GM12878 (cell line): ENCODE data around the gene CCL4. TPM values are rescaled to one million over a fixed set of nuclear protein-coding genes. Genes with fewer than 3 reads are reported as not detected.

ENCODE experiments used
- ATAC-seq: fragments of 200-7000 bp; cut with Tn5 transposase; 3 replicates; pipeline ENCODE4 v1.9.1; 2020; ENCODE audit warnings: mild to moderate bottlenecking, moderate library complexity
- BruUV-seq: library from RNA; stranded (reverse); fragments of 400-500 nt; replicated peaks from 2 replicates; lab custom pipeline; 2021; lab: Mats Ljungman, UMichigan
- CTCF ChIA-PET: fragments of 300-600 bp; sonication (Branson Sonifier 250); formaldehyde crosslinking; extraction: SDS; loops from one replicate; lab custom pipeline; 2021; ENCODE audit warnings: inconsistent platforms; lab: Yijun Ruan, JAX
- POLR2A ChIA-PET: fragments of 350-600 bp; formaldehyde crosslinking; extraction: SDS; loops from one replicate; lab custom pipeline; 2021; ENCODE audit warnings: inconsistent platforms; lab: Charles Lee
- RAD21 ChIA-PET: fragments of 300-600 bp; sonication (Branson Sonifier 250); formaldehyde crosslinking; loops from one replicate; lab custom pipeline; 2023; ENCODE audit warnings: antibody characterized with exemption; ENCODE audit not compliant: unreplicated experiment; lab: Charles Lee
- SMC1A ChIA-PET: fragments of 300-600 bp; sonication (Branson Sonifier 250); formaldehyde crosslinking; loops from one replicate; lab custom pipeline; 2023; ENCODE audit not compliant: unreplicated experiment, uncharacterized antibody; lab: Charles Lee
- DNase-seq: peaks from one replicate; pipeline ENCODE4 v3.0.0-alpha.2; 2011; ENCODE audit warnings: low read depth, low spot score
- FAIRE-seq: peaks from 3 replicates; lab custom pipeline; 2011; peaks lifted over from hg19 to GRCh38; lab: Jason Lieb, UNC
- H2AFZ ChIP-seq: 2 replicates; pipeline ENCODE4 v1.6.0; 2011; ENCODE audit warnings: low read depth, low read length, control low read depth; ENCODE audit not compliant: control insufficient read depth
- H3K27ac ChIP-seq: 2 replicates; pipeline ENCODE4 v1.5.1; 2011; ENCODE audit warnings: control low read depth; ENCODE audit not compliant: control insufficient read depth, insufficient read depth
- H3K27me3 ChIP-seq, 2 experiments: replicated peaks in 1 of 2; 2 replicates each; pipeline versions ENCODE4 v1.6.0 to v1.6.1; 2011; ENCODE audit warnings: low read length in 1 of 2; ENCODE audit not compliant: control insufficient read depth in 2 of 2, insufficient read depth in 2 of 2
- H3K36me3 ChIP-seq, 2 experiments: 2 replicates each; pipeline ENCODE4 v1.5.1; 2011; ENCODE audit warnings: low read length in 1 of 2; ENCODE audit not compliant: control insufficient read depth in 2 of 2, insufficient read depth in 2 of 2
- H3K4me1 ChIP-seq: 2 replicates; pipeline ENCODE4 v1.6.1; 2011; ENCODE audit warnings: mild to moderate bottlenecking, low read length, moderate library complexity, mixed read lengths; ENCODE audit not compliant: control insufficient read depth, insufficient read depth
- H3K4me2 ChIP-seq: 2 replicates; pipeline ENCODE4 v1.6.0; 2011; ENCODE audit warnings: control low read depth; ENCODE audit not compliant: control insufficient read depth, insufficient read depth
- H3K4me3 ChIP-seq: fragments of 200-600 bp; sonication (generic); 2 replicates; pipeline ENCODE4 v1.5.1; 2016
- H3K79me2 ChIP-seq: 2 replicates; pipeline ENCODE4 v1.6.0; 2011; ENCODE audit warnings: low read length; ENCODE audit not compliant: control insufficient read depth, insufficient read depth
- H3K9ac ChIP-seq: 2 replicates; pipeline ENCODE4 v1.8.0; 2011; ENCODE audit warnings: low read length, control low read depth, mixed read lengths; ENCODE audit not compliant: control insufficient read depth, insufficient read depth
- H3K9me3 ChIP-seq: replicated peaks from 3 replicates; pipeline ENCODE4 v1.5.1; 2011; ENCODE audit warnings: mild to moderate bottlenecking, low read length; ENCODE audit not compliant: control insufficient read depth, insufficient read depth
- H4K20me1 ChIP-seq: 2 replicates; pipeline ENCODE4 v1.6.0; 2011; ENCODE audit not compliant: control insufficient read depth, insufficient read depth
- ATF7 ChIP-seq: fragments of 450-650 bp; IDR thresholded peaks from 2 replicates; pipeline ENCODE4 v1.6.1; 2016; ENCODE audit warnings: low read depth, mild to moderate bottlenecking
- BACH1 ChIP-seq: fragments of 450-650 bp; IDR thresholded peaks from 2 replicates; pipeline ENCODE4 v1.6.1; 2017; ENCODE audit warnings: mild to moderate bottlenecking, borderline replicate concordance
- BHLHE40 ChIP-seq, 2 experiments: fragments of 450-650 bp in 1 of 2; IDR thresholded peaks; 2 replicates each; pipeline ENCODE4 v1.6.1; 2011 to 2017; ENCODE audit warnings: low read depth in 2 of 2, borderline replicate concordance in 1 of 2, improper control_type of control experiment in 1 of 2, low read length in 1 of 2, mild to moderate bottlenecking in 1 of 2
- CREB1 ChIP-seq: IDR thresholded peaks from 2 replicates; pipeline ENCODE4 v1.6.1; 2012; ENCODE audit warnings: low read depth, mild to moderate bottlenecking, inconsistent platforms
- ETV6 ChIP-seq, 2 experiments: fragments of 450-650 bp in 1 of 2; IDR thresholded peaks in 1 of 2; conservative IDR thresholded peaks in 1 of 2; 2 replicates each; pipeline ENCODE4 v1.6.1; 2014; ENCODE audit warnings: antibody characterized with exemption in 1 of 2, borderline replicate concordance in 1 of 2, low read depth in 1 of 2, mild to moderate bottlenecking in 1 of 2, moderate library complexity in 1 of 2
- IKZF2 ChIP-seq, 2 experiments: fragments of 450-650 bp; IDR thresholded peaks; 2 replicates each; pipeline ENCODE4 v1.6.1; 2017; ENCODE audit warnings: mild to moderate bottlenecking in 2 of 2, moderate library complexity in 2 of 2
- JUNB ChIP-seq: IDR thresholded peaks from 2 replicates; pipeline ENCODE4 v1.6.1; 2016; ENCODE audit warnings: antibody characterized with exemption, mild to moderate bottlenecking
- MEF2A ChIP-seq: IDR thresholded peaks from 2 replicates; pipeline ENCODE4 v1.6.1; 2011; ENCODE audit warnings: low read depth, mild to moderate bottlenecking, low read length, moderate library complexity; ENCODE audit not compliant: insufficient read depth
- MEF2B ChIP-seq: fragments of 450-650 bp; IDR thresholded peaks from 2 replicates; pipeline ENCODE4 v1.6.1; 2018; ENCODE audit warnings: mild to moderate bottlenecking, moderate library complexity; ENCODE audit not compliant: partially characterized antibody, poor library complexity, severe bottlenecking
- NBN ChIP-seq: fragments of 450-650 bp; IDR thresholded peaks from 2 replicates; pipeline ENCODE4 v1.6.1; 2016
- NFIC ChIP-seq: IDR thresholded peaks from 2 replicates; pipeline ENCODE4 v1.6.1; 2012; ENCODE audit warnings: low read depth, mild to moderate bottlenecking, inconsistent platforms, low read length, moderate library complexity
- POLR2A ChIP-seq: IDR thresholded peaks from 2 replicates; pipeline ENCODE4 v1.6.1; 2011; ENCODE audit warnings: low read depth, mild to moderate bottlenecking, low read length
- SMAD1 ChIP-seq: fragments of 450-650 bp; IDR thresholded peaks from 2 replicates; pipeline ENCODE4 v1.6.1; 2018; ENCODE audit warnings: mild to moderate bottlenecking, low read depth; ENCODE audit not compliant: partially characterized antibody
- SMAD5 ChIP-seq: IDR thresholded peaks from 2 replicates; pipeline ENCODE4 v1.6.1; 2016; ENCODE audit warnings: antibody characterized with exemption, low read depth
- SPI1 ChIP-seq: IDR thresholded peaks from 2 replicates; pipeline ENCODE4 v1.6.1; 2011; ENCODE audit warnings: low read depth, mild to moderate bottlenecking, low read length, moderate library complexity, borderline replicate concordance; ENCODE audit not compliant: insufficient read depth
- TCF12 ChIP-seq: IDR thresholded peaks from 2 replicates; pipeline ENCODE4 v1.6.1; 2011; ENCODE audit warnings: low read depth, mild to moderate bottlenecking, low read length
- TCF7 ChIP-seq: IDR thresholded peaks from 2 replicates; pipeline ENCODE4 v1.6.1; 2014; ENCODE audit warnings: antibody characterized with exemption, borderline replicate concordance
- ZSCAN29 ChIP-seq: fragments of 450-650 bp; IDR thresholded peaks from 2 replicates; pipeline ENCODE4 v1.6.1; 2017; ENCODE audit warnings: mild to moderate bottlenecking, moderate library complexity
- WGBS: methylation state at CpG from one replicate; pipeline ENCODE4 v1.1.6; 2016; ENCODE audit warnings: low lambda C conversion rate; ENCODE audit not compliant: insufficient replicate concordance, insufficient coverage; ENCODE audit errors: missing lambda C conversion rate; 5-methylcytosine and 5-hydroxymethylcytosine counted together
- in situ Hi-C: fragments of 300-500 bp; cut with MboI; formaldehyde crosslinking; loops from 9 replicates; pipeline ENCODE4 v1.14.3; 2018; ENCODE audit warnings: mixed read lengths
- intact Hi-C: fragments of 100-400 bp; cut with micrococcal nuclease; formaldehyde crosslinking; loops from one replicate; pipeline ENCODE4 v1.14.2; 2022; ENCODE audit not compliant: unreplicated experiment
- polyA plus RNA-seq, 11 experiments: library from polyadenylated mRNA; depleted of rRNA in 4 of 11; unstranded in 6 of 11; stranded (reverse) in 5 of 11; fragments of >200 nt; fragmentation: Nextera tagmentation in 4 of 11; fragmentation: Illumina TruSeq in 1 of 11; extraction: Ambion mirVana in 4 of 11; extraction: Trizol in 1 of 11; gene quantifications; 1 replicate in 1 of 11; 2 replicates in 10 of 11; pipeline versions ENCODE4 v1.2.1 to v1.2.3, GENCODE V29; 2011 to 2016; ENCODE audit warnings: inconsistent platforms in 2 of 11, missing spikeins in 2 of 11, low read depth in 1 of 11
- total RNA-seq, 4 experiments: library from RNA; depleted of rRNA in 3 of 4; stranded (reverse); fragments of >200 nt in 3 of 4; fragmentation: Illumina TruSeq in 1 of 4; extraction: Trizol in 1 of 4; gene quantifications; 2 replicates each; pipeline versions ENCODE4 v1.2.1 to v1.2.3, GENCODE V29; 2013 to 2021
- TF ChIP-seq, protein P1 (sequence below): fragments of 450-650 bp; IDR thresholded peaks from 2 replicates; pipeline ENCODE4 v1.6.1; 2017; ENCODE audit warnings: mild to moderate bottlenecking, low read depth, inconsistent platforms; ENCODE audit not compliant: poor library complexity, severe bottlenecking
- TF ChIP-seq, protein P2 (sequence below): fragments of 450-650 bp; IDR thresholded peaks from 2 replicates; pipeline ENCODE4 v1.6.1; 2017; ENCODE audit warnings: low read depth, mild to moderate bottlenecking, moderate library complexity

Gene CCL4
- total and polyA plus RNA-seq, 10 of the 15 experiments (the other 5 are each of a cell fraction or from before 2014, with no cell fraction given) = 18.7 to 741 (median 79.4) TPM

DNA sequence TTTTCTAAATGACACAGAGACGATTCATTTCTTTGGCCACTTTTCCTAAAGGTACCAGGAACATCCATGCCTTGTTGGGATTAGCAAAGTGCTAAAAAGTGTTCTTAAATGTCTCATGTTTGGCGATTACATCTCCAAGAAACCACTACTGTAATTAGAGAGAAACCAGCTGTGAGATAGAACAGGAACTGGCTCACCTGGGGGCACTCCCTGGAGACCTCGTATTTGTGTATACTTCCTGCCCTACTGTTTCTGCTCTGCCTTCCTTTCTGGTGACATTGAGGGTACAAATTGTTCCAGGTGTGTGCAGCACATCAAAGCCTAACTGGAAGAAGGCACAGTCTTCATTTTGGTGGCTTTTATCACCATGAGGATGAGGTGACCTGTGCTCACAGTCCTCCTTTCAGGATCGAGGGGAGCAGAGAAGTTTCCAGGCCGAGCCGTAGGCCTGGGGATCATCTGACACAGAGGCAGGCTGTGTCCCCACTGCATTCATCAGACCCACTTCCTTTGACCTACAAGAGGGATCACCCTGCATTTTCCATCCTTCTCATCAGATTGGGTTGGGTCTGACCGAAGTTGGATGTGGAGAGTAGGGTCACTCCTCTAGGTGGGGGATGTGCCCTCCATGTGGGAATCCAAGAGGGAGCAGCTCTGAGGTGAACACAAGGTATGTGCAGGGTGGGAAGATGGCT is 23.7 kb downstream of the CCL4 start:
- no peak for FAIRE-seq
- Histone ChIP-seq H3K4me1 (peaks cover 24% of the 10 kb centered on the region), H3K9ac (no peak overlapping the region), H4K20me1 (no peaks in the 10 kb centered on the region), H3K9me3 (peaks cover 18% of the 10 kb centered on the region), H2AFZ (peak overlapping the region; percentile 40), H3K36me3 (no peaks in the 10 kb centered on the region), H3K27me3 (no peaks in the 10 kb centered on the region), H3K4me2 (peak overlapping the region; percentile 63; the same call in 1 of the 2 replicates), H3K27ac (peak overlapping the region; percentile 45), H3K79me2 (no peaks in the 10 kb centered on the region), H3K4me3 (no peak overlapping the region)
- 9% methylated on average over 7 of the region's 7 CpGs for WGBS
- SMC1A ChIA-PET = interaction anchor here (0.7 to 11.5 kb wide), 11 partner anchors 7 to 358 kb away, joined by 3 to 128 read pairs (median 5); partner anchors contain the start of genes CCL3 and CCL4
- peak; percentile 71 for DNase-seq
- intact Hi-C loops = no loop called here
- RAD21 ChIA-PET = interaction anchor here (1.1 to 4.5 kb wide), 7 partner anchors 8 to 157 kb away, joined by 3 to 28 read pairs (median 4); partner anchors contain the start of genes CCL3 and CCL4
- in situ Hi-C loops = loop anchor here (25.0 kb wide), 1 partner anchor 360 kb away; the partner anchor contains the start of gene ZNHIT3
- BruUV-seq = no TSS peak
- ATAC-seq = peak; percentile 81
- POLR2A ChIA-PET = interaction anchor here (1.4 to 4.4 kb wide), 2 partner anchors 8 to 10 kb away, joined by 7 to 16 read pairs; no protein-coding TSS in a partner anchor
- CTCF ChIA-PET = interaction anchor here (0.7 to 2.7 kb wide), 8 partner anchors 9 to 56 kb away, joined by 3 to 9 read pairs (median 4); no protein-coding TSS in a partner anchor
- TF ChIP-seq BHLHE40 (IDR thresholded peaks at IDR 0.05; ENCODE audit: borderline replicate concordance in 1 of 2, low read depth in 2 of 2, low read length in 1 of 2) = peak in 1 of 2 experiments; percentile 15; a peak in 1 of 4 replicates
- peak in 1 of 2 experiments; percentile 65; a peak in 1 of 4 replicates for TF ChIP-seq ETV6 (conservative IDR thresholded peaks at IDR 0.05 in 1 of 2, IDR thresholded peaks at IDR 0.05 in 1 of 2; ENCODE audit: borderline replicate concordance in 1 of 2, low read depth in 1 of 2)
- TF ChIP-seq, protein P1, sequence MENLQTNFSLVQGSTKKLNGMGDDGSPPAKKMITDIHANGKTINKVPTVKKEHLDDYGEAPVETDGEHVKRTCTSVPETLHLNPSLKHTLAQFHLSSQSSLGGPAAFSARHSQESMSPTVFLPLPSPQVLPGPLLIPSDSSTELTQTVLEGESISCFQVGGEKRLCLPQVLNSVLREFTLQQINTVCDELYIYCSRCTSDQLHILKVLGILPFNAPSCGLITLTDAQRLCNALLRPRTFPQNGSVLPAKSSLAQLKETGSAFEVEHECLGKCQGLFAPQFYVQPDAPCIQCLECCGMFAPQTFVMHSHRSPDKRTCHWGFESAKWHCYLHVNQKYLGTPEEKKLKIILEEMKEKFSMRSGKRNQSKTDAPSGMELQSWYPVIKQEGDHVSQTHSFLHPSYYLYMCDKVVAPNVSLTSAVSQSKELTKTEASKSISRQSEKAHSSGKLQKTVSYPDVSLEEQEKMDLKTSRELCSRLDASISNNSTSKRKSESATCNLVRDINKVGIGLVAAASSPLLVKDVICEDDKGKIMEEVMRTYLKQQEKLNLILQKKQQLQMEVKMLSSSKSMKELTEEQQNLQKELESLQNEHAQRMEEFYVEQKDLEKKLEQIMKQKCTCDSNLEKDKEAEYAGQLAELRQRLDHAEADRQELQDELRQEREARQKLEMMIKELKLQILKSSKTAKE = peak; percentile 38
- no peak for TF ChIP-seq ZSCAN29
- TF ChIP-seq ATF7 = 0 out of 2 replicates have a peak, but pooled peaks have one; percentile 34
- TF ChIP-seq MEF2B = peak; percentile 94
- TF ChIP-seq POLR2A = 0 out of 2 replicates have a peak, but pooled peaks have one; percentile 16
- peak; percentile 53; the same call in 1 of the 2 replicates for TF ChIP-seq NFIC
- no peak for TF ChIP-seq NBN
- no peak for TF ChIP-seq TCF7
- no peak for TF ChIP-seq SMAD1
- peak; percentile 32; the same call in 1 of the 2 replicates for TF ChIP-seq JUNB
- TF ChIP-seq BACH1 = no peak
- peak; percentile 85 for TF ChIP-seq TCF12
- TF ChIP-seq SPI1 = peak; percentile 83
- TF ChIP-seq CREB1 = 0 out of 2 replicates have a peak, but pooled peaks have one; percentile 15
- TF ChIP-seq IKZF2 (IDR thresholded peaks at IDR 0.05) = peak; percentile 77 to 82
- TF ChIP-seq SMAD5 = peak; percentile 54; the same call in 1 of the 2 replicates
- TF ChIP-seq, protein P2, sequence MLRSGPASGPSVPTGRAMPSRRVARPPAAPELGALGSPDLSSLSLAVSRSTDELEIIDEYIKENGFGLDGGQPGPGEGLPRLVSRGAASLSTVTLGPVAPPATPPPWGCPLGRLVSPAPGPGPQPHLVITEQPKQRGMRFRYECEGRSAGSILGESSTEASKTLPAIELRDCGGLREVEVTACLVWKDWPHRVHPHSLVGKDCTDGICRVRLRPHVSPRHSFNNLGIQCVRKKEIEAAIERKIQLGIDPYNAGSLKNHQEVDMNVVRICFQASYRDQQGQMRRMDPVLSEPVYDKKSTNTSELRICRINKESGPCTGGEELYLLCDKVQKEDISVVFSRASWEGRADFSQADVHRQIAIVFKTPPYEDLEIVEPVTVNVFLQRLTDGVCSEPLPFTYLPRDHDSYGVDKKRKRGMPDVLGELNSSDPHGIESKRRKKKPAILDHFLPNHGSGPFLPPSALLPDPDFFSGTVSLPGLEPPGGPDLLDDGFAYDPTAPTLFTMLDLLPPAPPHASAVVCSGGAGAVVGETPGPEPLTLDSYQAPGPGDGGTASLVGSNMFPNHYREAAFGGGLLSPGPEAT = 0 out of 2 replicates have a peak, but pooled peaks have one; percentile 26
- TF ChIP-seq MEF2A = 0 out of 2 replicates have a peak, but pooled peaks have one; percentile 45
